Measurements from ENCODE around the gene GBX1.
A peak's percentile ranks its signal among the peaks of the same experiment; 100 is the strongest.

GBX1 gene

DNA sequence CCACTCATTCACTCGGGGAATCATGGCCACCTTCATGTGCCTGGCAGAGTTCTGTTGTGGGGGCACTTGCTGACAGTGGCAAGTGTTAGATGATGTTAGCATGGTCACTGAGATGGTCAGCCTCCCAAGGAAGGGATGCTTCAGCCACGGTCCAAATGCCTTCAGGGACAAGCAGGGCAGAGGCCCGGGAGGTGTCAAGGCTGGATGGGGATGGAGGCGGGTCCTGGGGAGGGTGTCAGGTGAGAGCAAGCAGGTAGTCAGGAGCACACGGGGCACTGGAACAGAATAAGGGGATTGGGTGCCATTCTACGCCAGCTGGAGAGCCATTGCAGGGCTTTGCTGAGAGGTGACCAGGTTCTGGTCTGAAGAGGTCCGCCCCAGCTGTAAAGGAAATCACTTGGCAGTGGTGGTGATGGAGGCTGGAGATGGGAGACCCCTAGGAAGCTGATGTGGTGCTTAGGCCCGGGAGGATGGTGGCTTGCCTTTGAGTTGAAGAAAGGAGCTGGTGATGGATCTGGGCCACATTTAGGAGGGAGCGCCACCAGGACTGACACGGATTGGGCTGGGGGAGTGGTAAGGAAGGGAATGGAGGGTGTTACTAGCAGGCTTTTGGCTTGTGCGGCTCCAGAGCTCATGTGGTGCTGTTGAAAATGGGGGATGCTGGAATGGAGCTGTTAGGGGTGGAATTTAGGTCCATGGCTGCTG is 57.1 kb downstream of the GBX1 start:
- Histone ChIP-seq H3K4me1 (peaks cover 16% of the 10 kb centered on the region), H3K4me3 (ENCODE audit: low read depth, low read length) (no peak overlapping the region), H3K36me3 (peaks cover 10% of the 10 kb centered on the region), H3K27me3 (no peaks in the 10 kb centered on the region), H3K9me3 (no peaks in the 10 kb centered on the region)
- DNase-seq: no peak
- TF ChIP-seq, protein P1, sequence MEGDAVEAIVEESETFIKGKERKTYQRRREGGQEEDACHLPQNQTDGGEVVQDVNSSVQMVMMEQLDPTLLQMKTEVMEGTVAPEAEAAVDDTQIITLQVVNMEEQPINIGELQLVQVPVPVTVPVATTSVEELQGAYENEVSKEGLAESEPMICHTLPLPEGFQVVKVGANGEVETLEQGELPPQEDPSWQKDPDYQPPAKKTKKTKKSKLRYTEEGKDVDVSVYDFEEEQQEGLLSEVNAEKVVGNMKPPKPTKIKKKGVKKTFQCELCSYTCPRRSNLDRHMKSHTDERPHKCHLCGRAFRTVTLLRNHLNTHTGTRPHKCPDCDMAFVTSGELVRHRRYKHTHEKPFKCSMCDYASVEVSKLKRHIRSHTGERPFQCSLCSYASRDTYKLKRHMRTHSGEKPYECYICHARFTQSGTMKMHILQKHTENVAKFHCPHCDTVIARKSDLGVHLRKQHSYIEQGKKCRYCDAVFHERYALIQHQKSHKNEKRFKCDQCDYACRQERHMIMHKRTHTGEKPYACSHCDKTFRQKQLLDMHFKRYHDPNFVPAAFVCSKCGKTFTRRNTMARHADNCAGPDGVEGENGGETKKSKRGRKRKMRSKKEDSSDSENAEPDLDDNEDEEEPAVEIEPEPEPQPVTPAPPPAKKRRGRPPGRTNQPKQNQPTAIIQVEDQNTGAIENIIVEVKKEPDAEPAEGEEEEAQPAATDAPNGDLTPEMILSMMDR (IDR thresholded peaks at IDR 0.05; ENCODE audit: low read depth, low read length): no peak

DNA sequence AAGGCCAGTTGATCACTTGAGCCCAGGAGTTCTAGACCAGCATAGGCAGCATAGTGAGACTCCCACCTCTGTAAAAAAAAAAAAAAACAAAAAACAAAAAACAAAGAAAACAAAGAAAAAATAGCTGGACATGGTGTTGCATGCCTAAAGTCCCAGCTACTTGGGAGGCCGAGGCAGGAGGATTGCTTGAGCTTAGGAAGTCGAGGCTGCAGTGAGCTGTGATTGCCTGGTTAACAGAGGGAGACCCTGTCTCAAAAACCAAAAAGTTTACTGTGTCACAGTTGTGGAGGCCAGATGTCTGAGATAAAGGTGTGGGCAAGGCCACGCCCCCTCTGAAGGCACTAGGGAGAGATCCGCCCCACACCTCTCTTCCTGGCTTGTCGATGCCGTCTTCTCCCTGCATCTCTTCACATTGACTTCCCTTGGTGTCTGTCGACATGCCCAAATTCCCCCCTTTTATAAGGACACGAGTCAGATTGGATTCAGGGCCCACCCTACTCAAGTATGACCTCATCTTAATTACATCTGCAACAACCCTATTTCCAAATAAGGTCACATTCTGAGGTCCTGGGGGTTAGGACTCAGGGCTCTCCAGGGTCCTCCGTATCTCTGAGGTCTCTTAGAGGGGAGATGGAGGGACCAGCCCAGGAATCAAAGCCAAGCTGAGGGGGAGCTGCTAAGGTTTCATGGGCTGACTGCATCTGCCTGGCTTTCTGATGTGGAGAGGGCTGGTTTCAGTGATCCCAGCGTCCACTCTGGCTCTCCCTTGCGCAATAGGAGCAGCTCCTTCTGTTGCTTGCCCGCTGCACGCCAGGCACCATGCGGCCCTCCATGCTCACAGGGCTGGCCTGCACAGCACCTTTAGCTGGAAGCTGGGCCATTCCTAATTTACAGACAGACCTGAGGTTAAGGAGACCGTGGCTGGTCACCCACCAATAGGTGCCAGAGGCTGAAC is 58.1 kb downstream of the GBX1 start:
- no peak overlapping the region for H3K4me3 ChIP-seq (ENCODE audit: low read depth, low read length)
- no peaks in the 10 kb centered on the region for H3K27me3 ChIP-seq
- H3K4me1 ChIP-seq: peaks cover 16% of the 10 kb centered on the region
- H3K9me3 ChIP-seq: no peaks in the 10 kb centered on the region
- peaks cover 11% of the 10 kb centered on the region for H3K36me3 ChIP-seq
- TF ChIP-seq, protein P1 (IDR thresholded peaks at IDR 0.05; ENCODE audit: low read depth, low read length): no peak
- DNase-seq: no peak

DNA sequence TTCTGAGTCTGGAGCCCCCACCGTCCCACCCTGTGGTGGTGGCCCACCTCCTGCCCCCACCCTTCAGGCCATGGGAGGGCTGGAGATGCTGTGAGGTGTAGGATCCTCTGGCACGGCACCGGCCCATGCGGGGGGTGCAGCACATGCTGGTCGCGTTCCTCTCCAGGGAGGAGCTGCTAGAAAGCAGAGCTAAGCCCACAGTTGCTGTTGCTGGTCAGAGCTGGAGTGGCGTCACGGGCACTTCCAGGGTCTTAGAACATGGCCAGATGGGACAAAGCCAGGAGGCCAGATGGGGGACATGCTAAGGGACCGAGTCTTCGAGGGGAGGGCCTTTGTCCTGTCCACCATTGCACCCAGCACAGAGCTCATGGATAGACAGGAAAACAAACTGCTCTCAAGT is 59.6 kb downstream of the GBX1 start:
- Histone ChIP-seq H3K27me3 (no peaks in the 10 kb centered on the region), H3K36me3 (peaks cover 14% of the 10 kb centered on the region), H3K4me3 (ENCODE audit: low read depth, low read length) (no peak overlapping the region), H3K4me1 (peaks cover 1% of the 10 kb centered on the region), H3K9me3 (no peaks in the 10 kb centered on the region)
- TF ChIP-seq, protein P1 (IDR thresholded peaks at IDR 0.05; ENCODE audit: low read depth, low read length): no peak
- no peak for DNase-seq

DNA sequence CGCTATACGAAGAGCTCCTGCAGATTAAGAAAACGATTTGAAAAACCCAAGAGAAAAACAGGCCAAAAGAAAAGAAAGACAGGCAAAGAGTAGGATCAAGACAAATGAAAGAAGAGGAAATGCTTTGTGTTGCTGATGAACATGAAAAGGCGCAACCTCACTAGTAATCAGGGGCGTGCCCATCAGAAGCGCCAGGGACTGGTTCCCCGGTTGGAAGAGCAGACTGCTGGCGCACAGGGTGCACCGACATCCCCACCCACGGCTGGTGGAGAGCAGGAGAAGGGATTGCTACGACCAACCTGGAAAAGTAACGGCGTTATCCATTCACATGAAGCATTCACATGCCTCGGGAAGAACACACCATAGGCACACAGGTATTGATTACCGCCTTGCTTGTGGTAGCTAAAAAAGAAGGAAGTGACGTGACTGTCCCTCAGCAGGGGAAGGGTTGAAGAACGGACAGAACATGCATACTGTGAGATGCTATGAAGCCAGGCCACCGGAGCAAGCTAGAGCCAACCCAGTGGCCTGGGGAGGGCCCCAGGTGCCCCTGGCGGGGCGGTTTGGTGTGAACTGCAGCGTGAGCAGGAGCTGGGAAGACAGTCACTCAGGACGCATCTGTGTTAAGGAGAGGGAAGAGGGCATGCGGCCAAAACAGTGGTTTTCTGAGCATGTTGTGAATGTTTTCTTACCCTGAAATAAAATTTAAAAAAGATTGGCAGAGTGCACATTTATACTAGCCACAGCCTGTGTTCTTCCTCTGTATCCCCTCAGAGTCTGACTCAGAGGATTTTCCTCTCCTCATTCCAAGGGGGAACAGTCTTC is 62.9 kb downstream of the GBX1 start:
- Histone ChIP-seq H3K9me3 (no peaks in the 10 kb centered on the region), H3K4me1 (no peaks in the 10 kb centered on the region), H3K36me3 (peaks cover 14% of the 10 kb centered on the region), H3K4me3 (ENCODE audit: low read depth, low read length) (no peak overlapping the region), H3K27me3 (no peaks in the 10 kb centered on the region)
- DNase-seq: peak; percentile 6
- TF ChIP-seq, protein P1 (IDR thresholded peaks at IDR 0.05; ENCODE audit: low read depth, low read length): no peak

DNA sequence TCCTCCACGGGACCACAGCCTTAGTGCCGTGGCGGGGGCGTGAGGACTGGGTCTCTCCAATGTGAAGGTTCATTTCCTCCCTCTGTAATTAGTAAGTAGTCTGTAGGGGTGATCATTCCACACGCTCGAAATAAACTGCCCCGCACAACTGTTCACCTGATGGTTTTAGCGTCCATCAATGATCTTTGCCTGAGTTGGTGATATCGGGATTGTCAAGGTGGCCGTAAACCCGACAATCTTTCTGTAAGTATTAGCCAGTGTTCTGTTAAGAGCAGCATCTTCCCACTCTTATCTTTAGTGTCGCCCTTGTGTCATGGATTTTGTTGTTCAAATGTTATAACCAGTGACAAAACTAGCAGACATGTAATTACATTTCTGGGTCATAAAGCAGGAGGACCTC is 63.5 kb downstream of the GBX1 start:
- Histone ChIP-seq H3K36me3 (peaks cover 14% of the 10 kb centered on the region), H3K9me3 (no peaks in the 10 kb centered on the region), H3K4me1 (no peaks in the 10 kb centered on the region), H3K4me3 (ENCODE audit: low read depth, low read length) (no peak overlapping the region), H3K27me3 (no peaks in the 10 kb centered on the region)
- TF ChIP-seq, protein P1 (IDR thresholded peaks at IDR 0.05; ENCODE audit: low read depth, low read length): no peak
- DNase-seq: no peak

All from BE2C (cell line).